B cell (primary cell): ENCODE data around the gene ACACB. TPM values are rescaled to one million over a fixed set of nuclear protein-coding genes. Genes with fewer than 3 reads are reported as not detected.

Experiments used
- ATAC-seq: fragments of 200-7000 bp; cut with Tn5 transposase; one replicate; pipeline ENCODE4 v1.10.0; 2021; ENCODE audit warnings: low read depth, mild to moderate bottlenecking, moderate number of reproducible peaks, moderate library complexity
- CTCF ChIA-PET: fragments of 350-600 bp; sonication (Branson Sonifier 250); formaldehyde crosslinking; loops from one replicate; lab custom pipeline; 2021; ENCODE audit warnings: antibody characterized with exemption, inconsistent platforms; lab: Charles Lee
- POLR2A ChIA-PET: fragments of 350-600 bp; sonication (Branson Sonifier 250); formaldehyde crosslinking; loops from one replicate; lab custom pipeline; 2021; ENCODE audit warnings: antibody characterized with exemption; lab: Charles Lee
- DNase-seq: peaks from one replicate; pipeline ENCODE4 v3.0.0; 2013
- H2AFZ ChIP-seq: 2 replicates; pipeline ENCODE4 v1.6.1; 2012; ENCODE audit warnings: mild to moderate bottlenecking, low read depth, low read length; ENCODE audit not compliant: insufficient read depth, poor library complexity, severe bottlenecking
- H3K27ac ChIP-seq, 2 donors: 1 replicate in 1 of 2; 2 replicates in 1 of 2; pipeline ENCODE4 v1.5.1; 2012 to 2013; ENCODE audit warnings: low read length in 2 of 2, mild to moderate bottlenecking in 2 of 2, moderate library complexity in 1 of 2
- H3K27me3 ChIP-seq, 4 experiments: fragments of 200-600 bp in 1 of 4; sonication (generic) in 1 of 4; replicated peaks in 1 of 4; 1 replicate in 2 of 4; 2 replicates in 2 of 4; pipeline versions ENCODE4 v1.6.1 to v1.7.0; 2013 to 2016; ENCODE audit warnings: low read length in 3 of 4, mild to moderate bottlenecking in 2 of 4, mixed read lengths in 1 of 4, moderate library complexity in 1 of 4; ENCODE audit not compliant: insufficient read depth in 4 of 4, control insufficient read depth in 3 of 4; ENCODE audit errors: control extremely low read depth in 1 of 4
- H3K36me3 ChIP-seq, 2 experiments: replicated peaks in 1 of 2; 1 replicate in 1 of 2; 2 replicates in 1 of 2; pipeline versions ENCODE4 v1.6.1 to v1.7.1; 2013; ENCODE audit warnings: low read length in 1 of 2; ENCODE audit not compliant: insufficient read depth in 2 of 2, control insufficient read depth in 1 of 2; ENCODE audit errors: control extremely low read depth in 1 of 2, extremely low read depth in 1 of 2
- H3K4me1 ChIP-seq, 2 donors: fragments of 200-600 bp in 1 of 2; sonication (generic) in 1 of 2; 1 replicate in 1 of 2; 2 replicates in 1 of 2; pipeline versions ENCODE4 v1.5.1 to v1.6.1; 2013 to 2017; ENCODE audit warnings: low read length in 2 of 2; ENCODE audit not compliant: control insufficient read depth in 2 of 2, insufficient read depth in 2 of 2
- H3K4me2 ChIP-seq: replicated peaks from 2 replicates; pipeline ENCODE3; 2012; ENCODE audit warnings: mild to moderate bottlenecking, low read depth, low read length; ENCODE audit not compliant: poor library complexity, severe bottlenecking
- H3K4me3 ChIP-seq, 5 experiments: fragments of 200-600 bp in 1 of 5; sonication (generic) in 1 of 5; 1 replicate in 3 of 5; 2 replicates in 2 of 5; pipeline versions ENCODE4 v1.5.1 to v1.7.0; 2011 to 2016; ENCODE audit warnings: low read length in 4 of 5, mild to moderate bottlenecking in 4 of 5, low read depth in 2 of 5, control low read depth in 1 of 5, moderate library complexity in 1 of 5; ENCODE audit not compliant: insufficient read depth in 1 of 5; ENCODE audit errors: control extremely low read depth in 1 of 5, extremely low read depth in 1 of 5
- H3K79me2 ChIP-seq: fragments of 200-600 bp; sonication (generic); one replicate; pipeline ENCODE4 v1.6.0; 2016; ENCODE audit warnings: low read length; ENCODE audit not compliant: control insufficient read depth, insufficient read depth
- H3K9ac ChIP-seq: fragments of 200-600 bp; sonication (generic); 2 replicates; pipeline ENCODE4 v1.6.1; 2017; ENCODE audit warnings: mild to moderate bottlenecking, low read length, moderate library complexity
- H3K9me3 ChIP-seq, 3 donors: one replicate each; pipeline versions ENCODE4 v1.6.1 to v1.7.1; 2013; ENCODE audit warnings: low read length in 2 of 3; ENCODE audit not compliant: control insufficient read depth in 2 of 3, insufficient read depth in 1 of 3; ENCODE audit errors: control extremely low read depth in 1 of 3
- H4K20me1 ChIP-seq: 2 replicates; pipeline ENCODE4 v1.6.0; 2012; ENCODE audit warnings: mild to moderate bottlenecking, low read length; ENCODE audit not compliant: insufficient read depth, control insufficient read depth, poor library complexity, severe bottlenecking
- H3K27ac Mint-ChIP-seq: one replicate; pipeline ENCODE4 v1.8.0; 2021; ENCODE audit warnings: mixed read lengths
- H3K27me3 Mint-ChIP-seq: one replicate; pipeline ENCODE4 v1.8.0; 2021; ENCODE audit warnings: mixed read lengths
- H3K4me1 Mint-ChIP-seq: one replicate; pipeline ENCODE4 v1.8.0; 2021; ENCODE audit warnings: mixed read lengths
- H3K4me3 Mint-ChIP-seq: one replicate; pipeline ENCODE4 v1.8.0; 2021; ENCODE audit warnings: mixed read lengths
- H3K9me3 Mint-ChIP-seq: one replicate; pipeline ENCODE4 v1.8.0; 2022; ENCODE audit warnings: mixed read lengths; ENCODE audit not compliant: insufficient read depth
- CTCF ChIP-seq: fragments of 200-600 bp; IDR thresholded peaks from one replicate; pipeline ENCODE4 v1.8.0; 2022; ENCODE audit warnings: antibody characterized with exemption, mild to moderate bottlenecking
- EZH2 ChIP-seq: IDR thresholded peaks from 2 replicates; pipeline ENCODE4 v1.6.1; 2012; ENCODE audit warnings: borderline replicate concordance, low read depth, mild to moderate bottlenecking, moderate library complexity, low read length; ENCODE audit not compliant: insufficient read depth, poor library complexity, severe bottlenecking
- WGBS: methylation state at CpG from one replicate; pipeline ENCODE4 v1.1.5; 2013; ENCODE audit warnings: missing lambda C conversion rate; ENCODE audit not compliant: insufficient coverage; 5-methylcytosine and 5-hydroxymethylcytosine counted together
- intact Hi-C: fragments of 100-400 bp; cut with micrococcal nuclease; formaldehyde crosslinking; loops from one replicate; pipeline ENCODE4 v1.10.0; 2022
- polyA plus RNA-seq: library from polyadenylated mRNA; depleted of rRNA; stranded (reverse); fragments of >200 nt; gene quantifications from 2 replicates; pipeline ENCODE4 v1.2.3, GENCODE V29; 2012
- total RNA-seq, 2 donors: library from RNA; stranded (reverse); fragments of 120-200 nt in 1 of 2; gene quantifications; 1 replicate in 1 of 2; 2 replicates in 1 of 2; pipeline versions ENCODE4 v1.2.3 to v1.2.4, GENCODE V29; 2013 to 2022

The ACACB gene
- total and polyA plus RNA-seq, 2 donors (not counting 1 experiment from before 2014, with no cell fraction given) = 7.4 to 27.5 TPM

- Histone ChIP-seq H3K27me3 (no peaks in the 10 kb centered on the region), H3K36me3 (peaks cover 0 to 5% of the 10 kb centered on the region in 2 experiments), H3K79me2 (no peaks in the 10 kb centered on the region), H3K27ac (no peak overlapping the region), H3K9me3 (no peaks in the 10 kb centered on the region), H2AFZ (no peak overlapping the region), H3K9ac (no peak overlapping the region), H3K4me2 (no peak overlapping the region), H3K4me1 (no peaks in the 10 kb centered on the region), H4K20me1 (no peaks in the 10 kb centered on the region), H3K4me3 (no peak overlapping the region)
- no peak for TF ChIP-seq EZH2
- TF ChIP-seq CTCF = no peak
- intact Hi-C loops = no loop called here
- ATAC-seq = no peak
- POLR2A ChIA-PET = no interaction called here
- DNase-seq = no peak
- Mint-ChIP-seq H3K27ac (no peak overlapping the region), H3K9me3 (no peaks in the 10 kb centered on the region), H3K27me3 (no peaks in the 10 kb centered on the region), H3K4me3 (no peak overlapping the region), H3K4me1 (no peaks in the 10 kb centered on the region)
- CTCF ChIA-PET = no interaction called here
- 96% methylated on average over 5 of the region's 5 CpGs for WGBS
These were observed 107.5 kb downstream of the ACACB start for GRCh38 chr12:109223868-109224267.

- H3K36me3 ChIP-seq = peaks cover 0 to 5% of the 10 kb centered on the region in 2 experiments
- POLR2A ChIA-PET = no interaction called here
- no peaks in the 10 kb centered on the region for H3K27me3 ChIP-seq
- no peak for ATAC-seq
- 100% methylated on average over 2 of the region's 4 CpGs for WGBS
- no peak overlapping the region for H3K27ac ChIP-seq
- H3K9ac ChIP-seq = no peak overlapping the region
- no peaks in the 10 kb centered on the region for H4K20me1 ChIP-seq
- Mint-ChIP-seq H3K9me3 (no peaks in the 10 kb centered on the region), H3K4me3 (no peak overlapping the region), H3K27ac (no peak overlapping the region), H3K27me3 (no peaks in the 10 kb centered on the region), H3K4me1 (no peaks in the 10 kb centered on the region)
- H3K4me2 ChIP-seq = no peak overlapping the region
- no peak for TF ChIP-seq EZH2
- TF ChIP-seq CTCF = no peak
- H3K79me2 ChIP-seq = no peaks in the 10 kb centered on the region
- H3K9me3 ChIP-seq = no peaks in the 10 kb centered on the region
- H2AFZ ChIP-seq = no peak overlapping the region
- CTCF ChIA-PET = no interaction called here
- no peaks in the 10 kb centered on the region for H3K4me1 ChIP-seq
- no peak for DNase-seq
- intact Hi-C loops = no loop called here
- H3K4me3 ChIP-seq = no peak overlapping the region
These were observed 112.3 kb downstream of the ACACB start for GRCh38 chr12:109228664-109229063.
